Neural cell (in vitro differentiated cells): ENCODE measurements around the gene TRIM66. TPM values are rescaled to one million over a fixed set of nuclear protein-coding genes. Genes with fewer than 3 reads are reported as not detected.

Source experiments
- H2AFZ ChIP-seq: fragments of 200-600, 300-800 bp; sonication (generic), shearing (Covaris generic); 2 replicates; pipeline ENCODE4 v1.6.0; 2014; ENCODE audit warnings: low read depth, mild to moderate bottlenecking, antibody characterized with exemption, low read length, moderate library complexity
- H3F3A ChIP-seq: fragments of 200-600 bp; shearing (Covaris generic); 2 replicates; pipeline ENCODE4 v1.6.1; 2016; ENCODE audit warnings: mild to moderate bottlenecking, moderate library complexity, mixed read lengths, antibody characterized with exemption, low read length; ENCODE audit not compliant: insufficient read depth, poor library complexity, severe bottlenecking
- H3K27ac ChIP-seq: fragments of 200-600, 300-800 bp; sonication (generic), shearing (Covaris generic); 2 replicates; pipeline ENCODE4 v1.5.1; 2014; ENCODE audit warnings: mild to moderate bottlenecking, low read length, moderate library complexity
- H3K27me3 ChIP-seq: fragments of 300-800, 200-600 bp; sonication (generic), shearing (Covaris generic); 2 replicates; pipeline ENCODE4 v1.6.0; 2014; ENCODE audit warnings: mild to moderate bottlenecking, low read depth, low read length, moderate library complexity; ENCODE audit not compliant: insufficient read depth
- H3K36me3 ChIP-seq: fragments of 300-800, 200-600 bp; sonication (generic), shearing (Covaris generic); 2 replicates; pipeline ENCODE4 v1.5.1; 2014; ENCODE audit warnings: mild to moderate bottlenecking, antibody characterized with exemption, low read length, moderate library complexity; ENCODE audit not compliant: insufficient read depth
- H3K4me2 ChIP-seq: fragments of 300-800, 200-600 bp; sonication (generic), shearing (Covaris generic); 2 replicates; pipeline ENCODE4 v1.6.0; 2014; ENCODE audit warnings: mild to moderate bottlenecking, low read length
- H3K4me3 ChIP-seq: fragments of 300-800, 200-600 bp; sonication (generic), shearing (Covaris generic); 2 replicates; pipeline ENCODE4 v1.5.1; 2014; ENCODE audit warnings: mild to moderate bottlenecking, low read length, moderate library complexity
- H3K79me2 ChIP-seq: fragments of 200-600 bp; shearing (Covaris generic); replicated peaks from 2 replicates; pipeline ENCODE4 v1.6.0; 2014; ENCODE audit warnings: mild to moderate bottlenecking, low read length, moderate library complexity; ENCODE audit not compliant: insufficient read depth
- H3K9ac ChIP-seq: fragments of 300-800, 200-600 bp; sonication (generic), shearing (Covaris generic); 2 replicates; pipeline ENCODE4 v1.6.1; 2016; ENCODE audit warnings: mild to moderate bottlenecking, low read length, mixed read lengths
- H3K9me2 ChIP-seq: fragments of 200-600 bp; shearing (Covaris generic); 2 replicates; pipeline ENCODE4 v1.6.1; 2016; ENCODE audit warnings: mild to moderate bottlenecking, low read length, mixed read lengths; ENCODE audit not compliant: insufficient read depth
- H3K9me3 ChIP-seq: fragments of 200-600, 300-800 bp; sonication (generic), shearing (Covaris generic); 2 replicates; pipeline ENCODE4 v1.6.1; 2016; ENCODE audit warnings: mild to moderate bottlenecking, mixed run types, low read length, moderate library complexity, mixed read lengths
- H4K20me1 ChIP-seq: fragments of 200-600 bp; shearing (Covaris generic); 2 replicates; pipeline ENCODE4 v1.6.1; 2016; ENCODE audit warnings: mild to moderate bottlenecking, mixed run types; ENCODE audit not compliant: insufficient read depth
- CTCF ChIP-seq: fragments of 450-650 bp; IDR thresholded peaks from 2 replicates; pipeline ENCODE4 v1.5.1; 2014; ENCODE audit warnings: antibody characterized with exemption, mild to moderate bottlenecking, moderate library complexity; ENCODE audit not compliant: poor library complexity, severe bottlenecking
- EP300 ChIP-seq: fragments of 450-650 bp; conservative IDR thresholded peaks from 2 replicates; pipeline ENCODE4 v1.6.1; 2014; ENCODE audit warnings: antibody characterized with exemption, mild to moderate bottlenecking, moderate library complexity; ENCODE audit not compliant: poor library complexity, severe bottlenecking
- EZH2 ChIP-seq: fragments of 200-600, 300-800 bp; shearing (Covaris generic), sonication (generic); IDR thresholded peaks from 2 replicates; pipeline ENCODE4 v1.6.1; 2014; ENCODE audit warnings: antibody characterized with exemption, low read length, borderline replicate concordance, mild to moderate bottlenecking; ENCODE audit not compliant: insufficient read depth, poor library complexity, severe bottlenecking
- MXI1 ChIP-seq: fragments of 450-650 bp; conservative IDR thresholded peaks from 2 replicates; pipeline ENCODE4 v1.6.1; 2014; ENCODE audit warnings: antibody characterized with exemption, mild to moderate bottlenecking; ENCODE audit not compliant: poor library complexity, severe bottlenecking
- POLR2AphosphoS5 ChIP-seq: IDR thresholded peaks from 2 replicates; pipeline ENCODE4 v1.6.1; 2012
- RAD21 ChIP-seq: fragments of 450-650 bp; conservative IDR thresholded peaks from 2 replicates; pipeline ENCODE4 v1.6.1; 2014; ENCODE audit warnings: antibody characterized with exemption, mild to moderate bottlenecking, moderate library complexity
- REST ChIP-seq: IDR thresholded peaks from 2 replicates; pipeline ENCODE4 v1.6.1; 2012; ENCODE audit warnings: borderline replicate concordance
- SMC3 ChIP-seq: fragments of 450-650 bp; conservative IDR thresholded peaks from 2 replicates; pipeline ENCODE4 v1.6.1; 2014; ENCODE audit warnings: antibody characterized with exemption, mild to moderate bottlenecking, moderate library complexity; ENCODE audit not compliant: poor library complexity
- TAF1 ChIP-seq: IDR thresholded peaks from 2 replicates; pipeline ENCODE4 v1.6.1; 2012; ENCODE audit warnings: low read depth
- polyA plus RNA-seq: library from polyadenylated mRNA; depleted of rRNA; stranded (reverse); fragments of >200 nt; gene quantifications from 2 replicates; pipeline ENCODE4 v1.2.3, GENCODE V29; 2014

The TRIM66 gene
- polyA plus RNA-seq, 1 donor from 2014 or later: 0.82 TPM

GRCh38 chr11:8672346-8672745 is 10.1 kb downstream of the TRIM66 start:
- Histone ChIP-seq H3K27me3 (no peaks in the 10 kb centered on the region), H3K36me3 (no peaks in the 10 kb centered on the region), H3K9ac (no peak overlapping the region), H3K79me2 (no peaks in the 10 kb centered on the region), H2AFZ (no peak overlapping the region), H3F3A (no peaks in the 10 kb centered on the region), H3K9me2 (no peaks in the 10 kb centered on the region), H3K4me2 (no peak overlapping the region), H3K9me3 (no peaks in the 10 kb centered on the region), H3K4me3 (no peak overlapping the region), H4K20me1 (no peaks in the 10 kb centered on the region), H3K27ac (no peak overlapping the region)
- no peak for TF ChIP-seq TAF1
- no peak for TF ChIP-seq SMC3

- Histone ChIP-seq H3K4me3 (peak overlapping the region; percentile 55), H4K20me1 (no peaks in the 10 kb centered on the region), H3K9ac (peak overlapping the region; percentile 33), H2AFZ (no peak overlapping the region), H3K36me3 (no peaks in the 10 kb centered on the region), H3K9me3 (no peaks in the 10 kb centered on the region), H3K27ac (peak overlapping the region; percentile 57), H3F3A (no peaks in the 10 kb centered on the region), H3K27me3 (no peaks in the 10 kb centered on the region), H3K9me2 (no peaks in the 10 kb centered on the region), H3K79me2 (no peaks in the 10 kb centered on the region), H3K4me2 (peak overlapping the region; percentile 32)
- no peak for TF ChIP-seq POLR2AphosphoS5
- no peak for TF ChIP-seq TAF1
- no peak for TF ChIP-seq EP300
- no peak for TF ChIP-seq EZH2
- no peak for TF ChIP-seq REST
- no peak for TF ChIP-seq MXI1
- no peak for TF ChIP-seq CTCF
Observed at GRCh38 chr11:8671651-8672062, 10.8 kb downstream of the TRIM66 start.

- H3K36me3 ChIP-seq: no peaks in the 10 kb centered on the region
- H3K27me3 ChIP-seq: no peaks in the 10 kb centered on the region
- no peak overlapping the region for H2AFZ ChIP-seq
- peak overlapping the region; percentile 55 for H3K4me3 ChIP-seq
- H3K79me2 ChIP-seq: no peaks in the 10 kb centered on the region
- TF ChIP-seq RAD21: no peak
- TF ChIP-seq EZH2: no peak
- TF ChIP-seq EP300: no peak
- TF ChIP-seq POLR2AphosphoS5: no peak
- no peak for TF ChIP-seq SMC3
- no peak for TF ChIP-seq REST
- TF ChIP-seq MXI1: no peak
- no peak for TF ChIP-seq CTCF
- TF ChIP-seq TAF1: no peak
- peak overlapping the region; percentile 33 for H3K9ac ChIP-seq
- no peaks in the 10 kb centered on the region for H3K9me3 ChIP-seq
- H4K20me1 ChIP-seq: no peaks in the 10 kb centered on the region
- H3K9me2 ChIP-seq: no peaks in the 10 kb centered on the region
- no peaks in the 10 kb centered on the region for H3F3A ChIP-seq
- H3K4me2 ChIP-seq: peak overlapping the region; percentile 32
- peak overlapping the region; percentile 57 for H3K27ac ChIP-seq
Observed at GRCh38 chr11:8671193-8671612, 11.3 kb downstream of the TRIM66 start.
